PC-3 (cell line): ENCODE results near the gene MNT.

ENCODE experiments used
- EZH2phosphoT487 ChIP-seq: fragments of 300-600 bp; sonication (generic); IDR thresholded peaks from 2 replicates; pipeline ENCODE4 v1.6.1; 2018; ENCODE audit warnings: mild to moderate bottlenecking, antibody characterized with exemption, low read length, borderline replicate concordance
- TF ChIP-seq, protein P1 (sequence below): fragments of 300-600 bp; sonication (generic); conservative IDR thresholded peaks from 2 replicates; pipeline ENCODE4 v1.5.1; 2017; ENCODE audit warnings: antibody characterized with exemption, low read depth, mild to moderate bottlenecking, low read length

DNA sequence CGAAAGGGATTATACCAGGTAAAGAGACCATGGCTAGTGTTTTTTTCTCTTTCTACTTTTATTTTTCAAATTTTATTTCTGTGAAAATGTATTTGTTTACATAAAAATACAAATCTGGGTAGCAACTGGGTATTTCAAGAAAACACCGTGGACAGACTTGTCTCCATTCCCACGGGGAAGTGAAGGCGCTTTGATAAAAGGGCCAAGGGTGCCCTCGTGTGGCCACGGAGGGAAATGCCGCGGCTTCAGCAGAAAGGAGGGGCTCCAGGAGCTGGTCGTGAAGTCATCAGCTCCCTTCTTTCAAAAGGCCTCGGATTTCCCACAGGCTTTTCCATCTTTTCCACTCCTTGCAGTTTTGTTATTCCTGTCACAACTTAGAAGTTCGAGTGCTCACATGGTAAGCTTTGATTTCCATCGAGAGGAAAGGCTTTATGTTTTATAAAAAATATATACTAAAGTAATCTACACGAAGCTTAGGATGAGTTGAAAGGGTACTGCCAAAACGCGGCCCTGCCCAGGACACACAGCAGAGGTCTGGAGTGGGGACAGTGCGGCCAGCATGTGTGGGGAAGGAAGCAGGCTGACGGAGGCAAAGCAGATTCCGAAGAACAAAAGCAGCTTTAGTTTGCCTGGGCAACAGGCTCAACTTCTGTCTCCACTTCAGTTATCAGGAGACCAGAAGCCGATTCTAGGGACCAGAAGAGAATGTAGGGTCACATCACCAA, 15.3 kb upstream of the MNT start:
- TF ChIP-seq, protein P1, sequence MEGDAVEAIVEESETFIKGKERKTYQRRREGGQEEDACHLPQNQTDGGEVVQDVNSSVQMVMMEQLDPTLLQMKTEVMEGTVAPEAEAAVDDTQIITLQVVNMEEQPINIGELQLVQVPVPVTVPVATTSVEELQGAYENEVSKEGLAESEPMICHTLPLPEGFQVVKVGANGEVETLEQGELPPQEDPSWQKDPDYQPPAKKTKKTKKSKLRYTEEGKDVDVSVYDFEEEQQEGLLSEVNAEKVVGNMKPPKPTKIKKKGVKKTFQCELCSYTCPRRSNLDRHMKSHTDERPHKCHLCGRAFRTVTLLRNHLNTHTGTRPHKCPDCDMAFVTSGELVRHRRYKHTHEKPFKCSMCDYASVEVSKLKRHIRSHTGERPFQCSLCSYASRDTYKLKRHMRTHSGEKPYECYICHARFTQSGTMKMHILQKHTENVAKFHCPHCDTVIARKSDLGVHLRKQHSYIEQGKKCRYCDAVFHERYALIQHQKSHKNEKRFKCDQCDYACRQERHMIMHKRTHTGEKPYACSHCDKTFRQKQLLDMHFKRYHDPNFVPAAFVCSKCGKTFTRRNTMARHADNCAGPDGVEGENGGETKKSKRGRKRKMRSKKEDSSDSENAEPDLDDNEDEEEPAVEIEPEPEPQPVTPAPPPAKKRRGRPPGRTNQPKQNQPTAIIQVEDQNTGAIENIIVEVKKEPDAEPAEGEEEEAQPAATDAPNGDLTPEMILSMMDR, result peak; percentile 85
- TF ChIP-seq EZH2phosphoT487, result no peak
